Chondrocyte (in vitro differentiated cells): Measurements from ENCODE around the gene GGNBP2. TPM values are rescaled to one million over a fixed set of nuclear protein-coding genes. Genes with fewer than 3 reads are reported as not detected.
A peak's percentile ranks its signal among the peaks of the same experiment; 100 is the strongest.

Source experiments
- DNase-seq: peaks from one replicate; pipeline ENCODE4 v3.0.0; 2021; ENCODE audit warnings: mixed read lengths, low spot score
- H3K27ac Mint-ChIP-seq: one replicate; pipeline ENCODE4 v1.8.0; 2021; ENCODE audit warnings: mild to moderate bottlenecking, moderate library complexity, mixed read lengths; ENCODE audit not compliant: unreplicated experiment
- H3K27me3 Mint-ChIP-seq: 2 replicates; pipeline ENCODE4 v1.8.0; 2021; ENCODE audit warnings: low read depth, mixed read lengths
- H3K36me3 Mint-ChIP-seq: 2 replicates; pipeline ENCODE4 v1.8.0; 2021; ENCODE audit warnings: low read depth, mixed read lengths
- H3K4me1 Mint-ChIP-seq: 2 replicates; pipeline ENCODE4 v1.8.0; 2021; ENCODE audit warnings: low read depth, mild to moderate bottlenecking, mixed read lengths
- H3K4me3 Mint-ChIP-seq: one replicate; pipeline ENCODE4 v1.8.0; 2021; ENCODE audit warnings: mild to moderate bottlenecking, moderate library complexity, mixed read lengths; ENCODE audit not compliant: unreplicated experiment
- H3K9me3 Mint-ChIP-seq: 2 replicates; pipeline ENCODE4 v1.8.0; 2021; ENCODE audit warnings: low read depth, mixed read lengths
- total RNA-seq: library from RNA; stranded (reverse); gene quantifications from 3 replicates; pipeline ENCODE4 v1.2.1, GENCODE V29; 2021
- TF ChIP-seq, protein P1 (sequence below): fragments of 200-600 bp; sonication (generic); IDR thresholded peaks from 2 replicates; pipeline ENCODE4 v1.5.0; 2021; ENCODE audit warnings: antibody characterized with exemption, mild to moderate bottlenecking, moderate library complexity

Gene GGNBP2
- total RNA-seq, 1 donor from 2014 or later: 68.2 TPM

DNA sequence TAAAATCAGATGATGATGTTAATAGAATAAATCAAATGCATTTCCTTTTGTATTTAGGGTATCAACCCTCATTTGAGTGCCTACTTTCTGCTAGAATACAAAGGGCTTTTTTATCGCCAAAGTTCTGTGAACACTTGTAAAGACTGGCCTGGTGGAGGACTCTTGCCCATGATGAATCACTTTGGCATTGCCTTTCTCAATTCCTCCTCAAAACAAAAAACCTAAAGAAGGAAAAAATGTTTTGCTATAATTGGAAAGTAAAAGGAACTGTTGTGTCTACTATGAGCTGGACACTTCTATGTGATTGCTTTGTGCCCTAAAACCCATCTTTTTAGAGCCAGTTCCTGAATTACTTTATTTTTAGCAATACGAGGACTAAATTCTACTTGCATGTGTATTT is 34.0 kb downstream of the GGNBP2 start:
- Mint-ChIP-seq H3K27ac (no peak overlapping the region), H3K9me3 (no peaks in the 10 kb centered on the region), H3K36me3 (peaks cover 20% of the 10 kb centered on the region), H3K4me1 (peaks cover 18% of the 10 kb centered on the region), H3K4me3 (no peak overlapping the region), H3K27me3 (no peaks in the 10 kb centered on the region)
- DNase-seq: no peak
- TF ChIP-seq, protein P1, sequence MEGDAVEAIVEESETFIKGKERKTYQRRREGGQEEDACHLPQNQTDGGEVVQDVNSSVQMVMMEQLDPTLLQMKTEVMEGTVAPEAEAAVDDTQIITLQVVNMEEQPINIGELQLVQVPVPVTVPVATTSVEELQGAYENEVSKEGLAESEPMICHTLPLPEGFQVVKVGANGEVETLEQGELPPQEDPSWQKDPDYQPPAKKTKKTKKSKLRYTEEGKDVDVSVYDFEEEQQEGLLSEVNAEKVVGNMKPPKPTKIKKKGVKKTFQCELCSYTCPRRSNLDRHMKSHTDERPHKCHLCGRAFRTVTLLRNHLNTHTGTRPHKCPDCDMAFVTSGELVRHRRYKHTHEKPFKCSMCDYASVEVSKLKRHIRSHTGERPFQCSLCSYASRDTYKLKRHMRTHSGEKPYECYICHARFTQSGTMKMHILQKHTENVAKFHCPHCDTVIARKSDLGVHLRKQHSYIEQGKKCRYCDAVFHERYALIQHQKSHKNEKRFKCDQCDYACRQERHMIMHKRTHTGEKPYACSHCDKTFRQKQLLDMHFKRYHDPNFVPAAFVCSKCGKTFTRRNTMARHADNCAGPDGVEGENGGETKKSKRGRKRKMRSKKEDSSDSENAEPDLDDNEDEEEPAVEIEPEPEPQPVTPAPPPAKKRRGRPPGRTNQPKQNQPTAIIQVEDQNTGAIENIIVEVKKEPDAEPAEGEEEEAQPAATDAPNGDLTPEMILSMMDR: no peak

GRCh38 chr17:36583787-36584186 is 39.1 kb downstream of the GGNBP2 start:
- Mint-ChIP-seq H3K9me3 (no peaks in the 10 kb centered on the region), H3K27ac (no peak overlapping the region), H3K27me3 (no peaks in the 10 kb centered on the region), H3K36me3 (peaks cover 24% of the 10 kb centered on the region), H3K4me1 (peaks cover 8% of the 10 kb centered on the region), H3K4me3 (no peak overlapping the region)
- TF ChIP-seq, protein P1: no peak
- no peak for DNase-seq

DNA sequence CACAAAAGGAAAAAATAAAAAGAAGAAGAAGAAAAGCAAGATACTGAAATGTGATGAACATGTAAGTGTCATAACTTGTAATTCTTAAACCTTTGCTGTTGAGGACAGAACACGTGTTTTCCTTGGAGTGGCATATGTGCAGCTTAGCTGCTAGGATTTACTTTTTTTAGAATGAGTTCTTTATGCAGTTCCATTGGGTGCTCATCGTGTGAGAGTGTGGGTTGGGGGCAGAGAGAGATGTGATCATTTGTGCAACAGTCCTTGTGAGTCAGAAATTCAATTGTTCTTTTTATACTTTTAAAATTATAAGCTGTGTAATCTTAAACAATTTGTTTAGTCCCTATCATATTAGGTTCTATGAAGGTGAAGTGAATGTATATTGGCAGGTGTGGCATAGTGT is 41.4 kb downstream of the GGNBP2 start:
- Mint-ChIP-seq H3K27me3 (no peaks in the 10 kb centered on the region), H3K27ac (no peak overlapping the region), H3K9me3 (no peaks in the 10 kb centered on the region), H3K36me3 (peaks cover 17% of the 10 kb centered on the region), H3K4me3 (no peak overlapping the region), H3K4me1 (peaks cover 2% of the 10 kb centered on the region)
- no peak for DNase-seq
- TF ChIP-seq, protein P1: no peak

- no peak overlapping the region for H3K4me3 Mint-ChIP-seq
- no peak overlapping the region for H3K27ac Mint-ChIP-seq
- DNase-seq: no peak
- H3K36me3 Mint-ChIP-seq: peaks cover 12% of the 10 kb centered on the region
- H3K27me3 Mint-ChIP-seq: no peaks in the 10 kb centered on the region
- TF ChIP-seq, protein P1: no peak
- peaks cover 19% of the 10 kb centered on the region for H3K4me1 Mint-ChIP-seq
- H3K9me3 Mint-ChIP-seq: no peaks in the 10 kb centered on the region
Measured at GRCh38 chr17:36590082-36590481, 45.4 kb downstream of the GGNBP2 start.

- TF ChIP-seq, protein P1: no peak
Measured at GRCh38 chr17:36591434-36592315, 47.0 kb downstream of the GGNBP2 start, which contains the start of gene DHRS11. DHRS11 (plus strand) TSS chr17:36591879; CDS start chr17:36592010, 131 bp downstream.

More at GRCh38 chr17:36591434-36592315, 47.0 kb downstream of the GGNBP2 start, which contains the start of gene DHRS11:
- Mint-ChIP-seq H3K9me3 (no peaks in the 10 kb centered on the region), H3K4me3 (peak within 1 kb of the TSS; percentile 64), H3K27ac (peak within 1 kb of the TSS; percentile 63), H3K4me1 (peaks cover 19% of the 10 kb centered on the region), H3K36me3 (peaks cover 5% of the 10 kb centered on the region), H3K27me3 (no peaks in the 10 kb centered on the region)
- no peak for DNase-seq
